Mesothelial cell of epicardium (in vitro differentiated cells): ENCODE results near the gene ELOVL7. TPM values are rescaled to one million over a fixed set of nuclear protein-coding genes. Genes with fewer than 3 reads are reported as not detected.

Experiments
- DNase-seq, 2 experiments: peaks; one replicate each; pipeline ENCODE4 v3.0.0; 2021; ENCODE audit warnings: low spot score in 2 of 2; ENCODE audit not compliant: unreplicated experiment in 2 of 2
- H3K27ac Mint-ChIP-seq: 2 replicates; pipeline ENCODE4 v1.8.0; 2021; ENCODE audit warnings: mixed read lengths
- H3K27me3 Mint-ChIP-seq: 2 replicates; pipeline ENCODE4 v1.8.0; 2021; ENCODE audit warnings: low read depth, mixed read lengths
- H3K36me3 Mint-ChIP-seq: 2 replicates; pipeline ENCODE4 v1.8.0; 2021; ENCODE audit warnings: mixed read lengths
- H3K4me1 Mint-ChIP-seq: 2 replicates; pipeline ENCODE4 v1.8.0; 2021; ENCODE audit warnings: mixed read lengths
- H3K4me3 Mint-ChIP-seq: 2 replicates; pipeline ENCODE4 v1.8.0; 2021; ENCODE audit warnings: mild to moderate bottlenecking, moderate library complexity, mixed read lengths
- H3K9me3 Mint-ChIP-seq: 2 replicates; pipeline ENCODE4 v1.8.0; 2021; ENCODE audit warnings: mixed read lengths
- total RNA-seq: library from RNA; stranded (reverse); gene quantifications from 3 replicates; pipeline ENCODE4 v1.2.1, GENCODE V29; 2021
- TF ChIP-seq, protein P1 (sequence below): fragments of 200-600 bp; sonication (generic); IDR thresholded peaks from one replicate; pipeline ENCODE4 v1.5.0; 2021; ENCODE audit warnings: antibody characterized with exemption; ENCODE audit not compliant: unreplicated experiment

ELOVL7 gene
- total RNA-seq, 1 donor from 2014 or later = 9.2 TPM

DNA sequence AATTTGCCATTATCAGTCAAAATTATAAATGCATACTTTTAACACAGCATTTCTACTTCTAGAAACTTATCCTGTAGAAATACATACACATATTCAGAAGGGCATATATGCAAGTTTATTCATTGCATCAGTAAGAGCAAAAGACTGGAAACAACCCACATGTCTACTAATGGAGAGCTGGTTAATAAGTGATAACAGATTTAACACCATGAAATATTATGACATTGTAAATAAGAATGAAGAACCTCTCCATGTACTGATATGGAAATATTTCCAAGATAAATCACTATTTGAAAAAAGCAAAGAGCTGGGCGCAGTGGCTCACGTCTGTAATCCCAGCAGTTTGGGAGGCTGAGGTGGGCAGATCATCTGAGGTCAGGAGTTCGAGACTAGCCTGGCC, 54.5 kb downstream of the ELOVL7 start:
- H3K36me3 Mint-ChIP-seq = peaks cover 4% of the 10 kb centered on the region
- no peak overlapping the region for H3K4me3 Mint-ChIP-seq
- no peak overlapping the region for H3K27ac Mint-ChIP-seq
- DNase-seq = no peak
- H3K4me1 Mint-ChIP-seq = no peaks in the 10 kb centered on the region
- H3K9me3 Mint-ChIP-seq = no peaks in the 10 kb centered on the region
- no peaks in the 10 kb centered on the region for H3K27me3 Mint-ChIP-seq
- TF ChIP-seq, protein P1, sequence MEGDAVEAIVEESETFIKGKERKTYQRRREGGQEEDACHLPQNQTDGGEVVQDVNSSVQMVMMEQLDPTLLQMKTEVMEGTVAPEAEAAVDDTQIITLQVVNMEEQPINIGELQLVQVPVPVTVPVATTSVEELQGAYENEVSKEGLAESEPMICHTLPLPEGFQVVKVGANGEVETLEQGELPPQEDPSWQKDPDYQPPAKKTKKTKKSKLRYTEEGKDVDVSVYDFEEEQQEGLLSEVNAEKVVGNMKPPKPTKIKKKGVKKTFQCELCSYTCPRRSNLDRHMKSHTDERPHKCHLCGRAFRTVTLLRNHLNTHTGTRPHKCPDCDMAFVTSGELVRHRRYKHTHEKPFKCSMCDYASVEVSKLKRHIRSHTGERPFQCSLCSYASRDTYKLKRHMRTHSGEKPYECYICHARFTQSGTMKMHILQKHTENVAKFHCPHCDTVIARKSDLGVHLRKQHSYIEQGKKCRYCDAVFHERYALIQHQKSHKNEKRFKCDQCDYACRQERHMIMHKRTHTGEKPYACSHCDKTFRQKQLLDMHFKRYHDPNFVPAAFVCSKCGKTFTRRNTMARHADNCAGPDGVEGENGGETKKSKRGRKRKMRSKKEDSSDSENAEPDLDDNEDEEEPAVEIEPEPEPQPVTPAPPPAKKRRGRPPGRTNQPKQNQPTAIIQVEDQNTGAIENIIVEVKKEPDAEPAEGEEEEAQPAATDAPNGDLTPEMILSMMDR = no peak

DNA sequence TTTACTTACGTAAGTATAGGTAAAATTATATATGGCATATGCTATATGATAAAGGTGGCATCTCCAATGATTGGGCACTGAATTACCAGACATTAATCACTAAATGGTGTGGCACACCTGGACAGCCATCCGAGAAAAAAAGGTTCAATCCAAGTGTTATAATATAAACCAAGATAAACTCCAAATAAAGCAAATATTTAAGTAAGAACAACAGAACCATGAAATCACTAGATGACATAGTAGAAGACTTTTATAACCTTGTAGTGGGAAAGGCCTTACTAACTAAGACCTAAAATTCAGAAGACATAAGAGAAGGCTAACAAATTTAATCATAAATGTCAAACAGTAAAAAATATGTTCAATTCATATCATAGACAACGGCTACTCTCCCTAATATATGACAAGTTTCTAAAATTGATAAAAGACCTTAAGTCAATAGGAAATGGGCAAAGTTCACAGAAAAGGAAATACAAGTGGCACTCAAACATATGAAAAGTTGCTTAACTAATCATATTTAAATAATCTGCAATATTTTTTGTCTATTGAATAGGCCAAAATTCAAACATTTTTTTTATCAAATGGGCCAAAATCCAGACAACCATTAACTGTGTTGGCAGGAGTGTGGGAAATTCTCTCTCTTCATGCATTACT, 55.1 kb downstream of the ELOVL7 start:
- Mint-ChIP-seq H3K4me1 (no peaks in the 10 kb centered on the region), H3K27me3 (no peaks in the 10 kb centered on the region), H3K9me3 (no peaks in the 10 kb centered on the region), H3K4me3 (no peak overlapping the region), H3K27ac (no peak overlapping the region), H3K36me3 (peaks cover 4% of the 10 kb centered on the region)
- no peak for DNase-seq
- TF ChIP-seq, protein P1 = no peak

DNA sequence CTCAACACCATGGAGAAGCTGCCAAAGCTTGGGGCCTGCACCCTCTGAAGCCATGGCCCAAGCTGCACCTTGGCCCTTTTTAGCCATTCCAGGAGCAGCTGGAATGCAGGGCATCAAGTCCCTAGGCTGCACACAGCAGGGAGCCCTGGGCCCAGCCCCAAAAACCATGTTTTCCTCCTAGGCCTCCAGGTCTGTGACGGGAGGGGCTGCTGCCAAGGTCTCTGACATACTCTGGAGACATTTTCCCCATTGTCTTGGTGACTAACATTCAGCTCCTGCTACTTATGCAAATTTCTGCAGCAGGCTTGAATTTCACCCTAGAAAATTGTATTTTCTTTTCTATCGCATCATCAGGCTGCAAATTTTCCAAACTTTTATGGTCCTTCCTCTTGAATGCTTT, 64.6 kb downstream of the ELOVL7 start:
- H3K4me1 Mint-ChIP-seq = no peaks in the 10 kb centered on the region
- no peaks in the 10 kb centered on the region for H3K27me3 Mint-ChIP-seq
- no peak overlapping the region for H3K4me3 Mint-ChIP-seq
- no peak for DNase-seq
- peaks cover 8% of the 10 kb centered on the region for H3K9me3 Mint-ChIP-seq
- TF ChIP-seq, protein P1 = no peak
- H3K27ac Mint-ChIP-seq = no peak overlapping the region
- peaks cover under 1% of the 10 kb centered on the region for H3K36me3 Mint-ChIP-seq

DNA sequence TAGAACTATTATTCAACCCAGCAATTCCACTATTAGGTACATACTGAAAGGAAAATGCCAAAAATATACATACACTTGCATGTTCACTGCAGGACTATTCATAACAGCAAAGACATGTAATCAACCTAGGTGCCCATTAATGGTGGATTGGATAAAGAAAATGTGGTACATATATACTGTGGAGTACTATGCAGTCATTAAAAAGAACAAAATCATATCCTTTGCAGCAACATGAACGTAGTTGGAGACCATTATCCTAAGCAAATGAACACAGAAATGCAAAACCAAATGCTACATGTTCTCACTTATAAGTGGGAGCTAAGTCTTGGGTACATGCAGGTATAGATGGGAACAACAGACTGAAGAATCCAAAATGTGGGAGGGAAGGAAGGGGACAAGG, 67.7 kb downstream of the ELOVL7 start:
- no peak overlapping the region for H3K27ac Mint-ChIP-seq
- peaks cover 7% of the 10 kb centered on the region for H3K36me3 Mint-ChIP-seq
- TF ChIP-seq, protein P1 = no peak

DNA sequence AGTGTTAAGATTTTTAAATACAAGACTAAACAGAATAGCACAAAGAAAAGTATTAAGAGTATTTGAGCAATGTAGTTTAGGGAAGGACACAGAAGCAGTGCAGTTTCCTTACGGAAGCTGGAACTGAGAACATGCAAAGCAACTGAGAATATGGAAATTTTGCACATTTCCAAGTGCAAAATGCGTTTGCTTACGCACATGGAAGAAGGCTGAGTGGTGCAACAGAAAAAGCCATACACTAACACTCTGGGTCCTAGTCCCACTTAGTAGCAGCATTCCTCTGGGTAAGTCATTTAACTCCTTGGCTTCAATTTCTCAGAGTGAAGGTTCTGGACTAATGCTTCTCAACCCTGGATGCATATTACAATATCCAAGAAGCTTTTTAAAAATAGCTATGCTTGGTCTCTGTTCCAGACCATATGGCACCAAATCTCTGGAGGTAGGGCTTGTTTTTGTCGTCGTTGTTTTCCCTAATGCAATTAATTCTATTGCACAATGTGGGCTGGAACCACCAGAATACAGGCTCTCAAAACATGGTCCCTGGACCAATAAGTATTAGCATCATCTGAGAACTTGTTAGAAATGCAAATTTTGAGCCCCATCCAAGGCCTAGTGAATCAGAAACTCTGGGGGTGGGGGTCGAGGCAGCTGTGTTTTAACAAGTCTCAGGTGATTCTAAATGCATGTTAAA, 78.9 kb downstream of the ELOVL7 start:
- Mint-ChIP-seq H3K36me3 (peaks cover 5% of the 10 kb centered on the region), H3K27ac (no peak overlapping the region), H3K4me1 (no peaks in the 10 kb centered on the region), H3K4me3 (no peak overlapping the region), H3K27me3 (no peaks in the 10 kb centered on the region), H3K9me3 (peaks cover 5% of the 10 kb centered on the region)
- TF ChIP-seq, protein P1 = no peak
- no peak for DNase-seq

More for the DNA sequence above, 67.7 kb downstream of the ELOVL7 start:
- DNase-seq = no peak
- Mint-ChIP-seq H3K9me3 (peaks cover 15% of the 10 kb centered on the region), H3K27me3 (no peaks in the 10 kb centered on the region), H3K4me1 (no peaks in the 10 kb centered on the region), H3K4me3 (no peak overlapping the region)
